M059J (cell line): ENCODE data around the gene PTPN3. TPM values are rescaled to one million over a fixed set of nuclear protein-coding genes. Genes with fewer than 3 reads are reported as not detected.

Experiments used
- DNase-seq: peaks from one replicate; pipeline ENCODE4 v3.0.0-alpha.2; 2012; ENCODE audit warnings: low read depth
- total RNA-seq: library from RNA; depleted of rRNA; stranded (reverse); fragments of >200 nt; shearing (Covaris generic); gene quantifications from 2 replicates; pipeline ENCODE4 v1.2.3, GENCODE V29; 2014

PTPN3 gene
- total RNA-seq, 1 experiment from 2014 or later = 9.9 TPM

DNA sequence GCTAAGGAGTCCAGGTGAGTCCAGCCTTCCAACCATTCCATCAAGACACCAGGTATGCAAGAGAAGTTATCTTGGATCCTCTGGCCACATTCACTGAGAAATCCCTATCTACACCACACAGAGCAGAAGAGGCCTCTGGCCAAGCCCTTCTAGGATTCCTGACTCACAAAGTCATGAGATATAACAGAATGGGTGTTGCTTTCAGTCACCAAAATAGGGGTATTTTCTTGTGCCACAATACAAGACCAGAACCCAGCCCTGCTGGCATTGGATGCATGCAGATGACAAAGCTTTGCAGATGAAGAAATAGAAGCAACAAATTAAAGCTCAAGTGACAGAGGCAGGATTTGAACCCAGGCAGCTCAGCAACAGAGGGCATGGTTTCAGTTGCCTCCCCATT lies 73.5 kb downstream of the PTPN3 start:
- no peak for DNase-seq

DNA sequence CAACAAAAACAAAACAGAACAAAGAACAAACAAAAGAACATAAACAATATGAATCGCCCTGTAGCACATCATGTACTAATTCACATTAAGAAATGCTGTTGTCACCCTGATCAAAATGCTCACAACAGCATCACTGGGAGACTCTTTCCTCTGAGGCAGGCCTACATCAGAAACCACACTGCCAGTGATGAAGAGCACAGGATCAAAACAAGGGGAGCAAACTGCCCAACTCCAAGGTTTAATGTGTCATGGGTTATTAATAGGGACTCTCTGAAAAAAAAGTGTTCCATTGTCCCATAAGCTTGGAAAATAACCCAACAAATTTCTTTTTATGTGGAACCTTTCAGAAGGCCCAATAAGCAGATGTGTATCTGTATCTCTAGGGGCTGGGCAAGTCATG lies 74.2 kb downstream of the PTPN3 start:
- DNase-seq = no peak

DNA sequence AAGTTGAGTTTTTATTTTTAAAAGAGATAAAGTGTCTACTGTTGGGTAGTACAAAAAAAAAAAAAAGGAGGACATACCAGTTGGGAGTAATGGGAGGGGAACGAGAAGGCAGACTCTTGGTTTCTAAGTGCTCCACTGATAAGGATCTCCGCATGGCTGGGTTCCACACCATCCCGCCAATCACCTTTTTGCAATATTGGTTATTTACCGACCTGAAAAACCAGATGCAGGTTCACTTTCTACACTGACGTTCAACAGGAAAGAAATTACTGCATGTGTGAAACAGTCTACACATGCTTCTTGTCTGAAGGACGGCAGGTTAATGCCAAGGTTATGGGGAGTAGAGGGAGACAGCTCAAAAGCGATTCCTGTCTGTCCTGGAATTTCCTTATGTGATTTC lies 75.5 kb downstream of the PTPN3 start:
- DNase-seq = no peak

DNA sequence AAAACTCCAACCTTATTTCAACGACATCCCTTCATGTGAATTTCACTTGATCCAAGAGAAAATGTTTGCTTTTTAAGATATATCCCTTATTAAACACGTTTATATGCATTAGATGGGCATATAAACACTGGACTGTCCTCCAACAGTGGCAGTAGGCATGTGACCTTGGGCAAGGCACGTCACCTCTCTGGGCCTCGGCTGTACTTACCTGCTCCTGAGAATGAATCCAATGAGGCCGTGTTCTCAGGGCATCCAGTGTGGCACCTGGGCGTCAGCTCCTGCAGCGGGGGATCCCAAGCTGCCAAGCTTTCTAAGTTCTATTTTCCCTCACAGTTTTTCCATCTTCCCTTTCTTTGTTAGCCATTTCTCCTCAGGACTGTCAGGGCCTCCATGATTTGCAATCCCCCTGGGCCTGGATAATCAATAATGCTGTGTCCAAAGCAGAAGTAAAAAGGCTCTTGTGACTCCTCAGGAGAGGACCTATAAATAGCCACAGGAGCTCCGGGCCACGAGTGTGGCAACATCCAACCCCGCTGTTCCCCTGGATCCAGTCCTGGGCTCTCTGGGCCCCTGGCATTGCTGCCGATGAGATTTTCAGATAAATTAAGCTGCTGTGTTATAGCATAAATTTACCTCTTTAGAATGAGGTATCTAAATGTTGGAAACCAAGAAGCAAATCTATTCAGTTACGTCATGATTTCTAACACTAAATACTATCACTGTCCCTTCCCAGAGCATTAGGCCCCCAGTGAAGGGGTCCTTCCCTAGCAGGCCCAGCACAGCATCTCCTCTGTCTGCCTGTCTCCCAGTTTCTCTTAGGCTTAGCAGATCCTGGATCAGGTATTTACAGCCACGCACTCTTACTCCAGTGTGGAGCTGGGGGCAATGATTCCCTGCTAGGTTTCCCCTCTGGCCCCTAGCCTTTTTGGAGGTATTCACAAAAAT lies 76.8 kb downstream of the PTPN3 start:
- DNase-seq = no peak

DNA sequence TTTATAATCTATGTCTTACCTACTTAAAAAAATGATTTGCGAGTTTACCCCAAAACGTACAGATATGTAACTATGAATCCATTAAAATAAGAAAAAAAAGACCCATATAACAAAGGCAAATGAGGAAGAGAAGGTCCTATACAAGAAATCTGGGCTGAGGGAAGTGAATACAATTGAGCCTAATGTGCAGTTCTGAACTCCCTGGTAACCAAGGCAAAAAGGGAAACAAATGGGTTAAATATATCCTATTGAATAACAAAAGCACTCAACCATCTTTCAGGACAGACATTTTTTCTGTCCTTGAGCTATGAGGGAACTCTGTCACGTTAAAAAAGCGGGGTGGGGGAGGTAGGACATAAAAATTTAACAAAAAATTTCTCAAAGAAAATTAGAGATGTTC lies 78.6 kb downstream of the PTPN3 start:
- no peak for DNase-seq

DNA sequence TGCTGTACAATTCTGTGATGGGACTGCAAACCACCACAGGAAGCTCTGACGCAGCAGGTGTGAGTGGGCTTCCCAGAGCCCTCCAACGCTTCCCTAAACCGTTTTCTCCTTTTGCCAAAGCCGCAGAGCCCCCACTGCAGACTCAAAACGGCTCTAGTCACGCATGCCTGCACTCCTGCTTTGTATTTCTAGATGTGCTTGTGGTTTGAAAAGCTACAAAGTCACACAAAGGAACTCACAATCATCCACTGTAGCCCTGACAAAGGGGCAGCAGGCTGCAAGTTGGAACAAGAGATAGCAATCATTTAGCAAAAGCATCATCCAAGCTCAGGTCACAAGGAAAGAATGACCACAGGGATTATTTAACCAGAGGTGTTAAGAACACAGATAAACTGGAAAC lies 79.3 kb downstream of the PTPN3 start:
- DNase-seq = no peak

DNA sequence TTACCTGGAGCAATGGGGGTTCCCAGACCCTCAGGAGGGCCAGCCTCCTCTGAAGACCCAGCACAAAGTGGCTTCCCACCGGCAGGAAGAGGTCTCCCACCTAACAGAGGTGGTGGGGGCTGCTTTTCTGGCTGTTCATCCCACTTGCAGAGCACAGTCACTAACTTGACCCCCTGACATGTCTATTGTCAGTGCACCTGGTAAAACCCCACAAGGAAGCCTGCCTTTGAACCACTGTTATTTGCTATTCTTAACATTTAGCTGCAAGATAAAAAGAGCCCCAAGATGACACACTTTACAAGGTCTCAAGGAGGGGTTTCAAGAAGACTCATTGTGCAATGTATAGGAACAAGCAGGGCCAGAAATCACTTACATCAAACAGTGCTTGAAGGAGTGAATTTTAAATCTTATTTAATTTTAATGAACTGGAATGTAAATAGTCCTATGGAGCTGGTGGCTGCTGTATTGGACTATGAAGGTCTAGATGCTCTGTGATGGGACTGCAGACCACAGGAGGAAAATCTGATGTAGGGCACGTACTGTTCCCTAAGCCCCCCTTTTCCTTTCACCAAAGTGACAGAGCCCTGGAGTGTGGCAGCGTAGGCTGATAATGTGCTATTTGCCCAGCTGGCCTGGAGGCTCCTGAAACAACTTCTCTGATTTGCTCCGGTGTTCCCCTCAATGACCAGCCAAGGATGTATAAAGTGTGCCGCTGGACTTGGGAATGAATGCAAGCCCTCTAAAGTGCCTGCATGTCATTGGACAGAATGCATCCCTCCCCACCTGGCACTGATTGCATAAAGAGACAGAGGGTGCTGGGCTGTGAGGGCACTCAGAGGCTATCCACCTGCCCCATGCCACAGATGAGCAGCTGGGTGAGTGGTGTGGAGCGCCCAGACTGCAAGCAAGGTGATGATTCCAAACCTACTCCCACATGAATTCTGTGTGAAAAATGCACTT lies 80.2 kb downstream of the PTPN3 start:
- no peak for DNase-seq

DNA sequence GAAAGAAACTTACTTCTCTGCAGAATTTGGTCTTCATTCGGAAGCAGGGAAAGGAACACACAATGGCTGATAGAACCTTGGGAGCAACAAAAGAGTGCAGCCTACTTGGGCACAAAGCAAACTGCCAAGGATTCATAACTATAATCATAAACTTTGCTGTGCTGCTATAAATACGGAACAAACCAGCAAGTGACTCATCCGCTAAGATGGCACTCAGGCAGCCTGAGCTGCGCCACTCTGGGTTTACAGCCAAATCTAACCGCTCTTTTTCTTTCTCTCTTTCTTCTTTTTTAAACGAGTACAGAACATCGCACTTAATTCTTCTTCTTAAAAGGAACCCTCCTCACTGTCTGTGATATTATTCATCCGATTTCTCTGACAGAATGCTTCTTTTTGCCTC lies 81.1 kb downstream of the PTPN3 start:
- no peak for DNase-seq

DNA sequence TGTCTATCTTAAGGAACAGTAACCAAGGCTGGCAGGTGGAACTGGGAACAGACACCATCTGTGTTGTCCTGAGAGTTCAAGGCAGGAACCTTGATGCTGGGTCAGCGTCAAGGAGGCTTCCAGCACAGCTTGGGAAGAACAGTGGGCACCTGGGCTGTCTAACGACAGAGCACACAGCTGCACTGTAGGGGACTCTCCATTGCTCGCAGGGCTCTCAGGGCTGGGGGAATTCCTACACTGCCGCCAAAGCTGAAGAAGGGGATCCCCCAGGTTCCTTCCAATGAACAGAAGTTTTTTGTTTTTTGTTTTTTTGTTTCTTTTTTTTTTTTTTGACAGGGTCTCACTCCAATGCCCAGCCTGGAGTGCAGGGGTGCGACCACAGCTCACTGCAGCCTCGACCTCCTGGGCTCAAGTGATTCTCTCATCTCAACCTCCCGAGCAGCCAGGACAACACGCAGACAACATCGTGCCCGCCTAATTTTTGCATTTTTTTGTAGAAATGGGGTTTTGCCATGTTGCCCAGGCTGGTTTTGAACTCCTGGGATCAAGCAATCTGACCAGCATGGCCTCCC lies 81.9 kb downstream of the PTPN3 start:
- DNase-seq = no peak

DNA sequence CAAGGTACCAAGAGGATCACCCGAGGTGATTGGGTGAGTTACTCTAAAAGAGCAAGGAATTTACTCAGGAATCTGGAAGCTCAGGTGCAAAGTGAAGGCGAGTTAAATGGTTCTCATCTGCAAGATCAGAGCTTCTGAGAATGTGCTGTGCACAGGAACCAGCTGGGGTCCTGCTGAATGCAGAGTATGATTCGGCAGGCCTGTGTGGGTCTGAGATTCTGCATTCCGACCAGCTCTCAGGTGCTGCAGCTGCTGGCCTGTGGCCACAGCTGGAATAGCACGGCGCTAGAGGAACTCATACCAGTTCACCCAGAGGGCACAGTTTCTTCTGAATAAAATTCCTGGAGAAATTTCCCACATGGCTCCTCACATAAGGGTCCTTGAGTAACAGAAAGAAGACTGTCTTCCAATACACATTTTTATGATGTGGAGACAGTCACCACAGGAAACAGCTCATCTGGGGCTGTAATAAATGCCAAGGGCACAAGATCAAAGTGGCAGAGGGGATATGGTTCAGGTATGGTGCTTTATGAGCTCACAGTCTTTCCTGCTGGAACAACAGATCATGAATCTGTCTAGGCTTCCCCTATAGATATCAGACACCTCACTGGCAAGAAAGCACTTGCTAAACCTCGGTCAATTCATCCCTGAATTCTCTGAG lies 83.9 kb downstream of the PTPN3 start:
- no peak for DNase-seq

DNA sequence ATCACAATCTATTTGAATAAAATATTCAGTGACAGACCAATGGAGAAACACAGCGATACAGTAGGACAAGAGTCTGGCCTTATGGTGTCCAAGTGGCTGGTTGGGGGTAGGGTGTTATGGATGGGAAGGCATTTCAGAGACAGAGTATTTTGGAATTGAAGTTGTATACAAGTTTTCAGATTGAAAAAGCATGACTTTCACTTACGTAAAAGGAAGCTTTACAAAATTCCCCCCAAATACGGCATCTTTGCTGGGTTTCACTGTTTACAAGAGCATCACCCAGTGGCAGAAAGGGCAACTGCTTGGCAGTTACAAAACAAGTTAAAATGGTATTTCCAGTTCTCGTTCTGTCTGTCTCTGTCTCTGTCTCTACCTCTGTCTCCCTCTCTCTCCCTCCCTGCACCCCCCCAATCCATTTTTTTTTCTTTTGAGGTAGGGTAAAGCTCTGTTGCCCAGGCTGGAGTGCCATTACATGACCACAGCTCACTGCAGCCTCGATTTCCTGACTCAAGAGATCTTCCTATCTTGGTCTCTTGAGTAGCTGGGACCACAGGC lies 86.2 kb downstream of the PTPN3 start:
- peak; percentile 12 for DNase-seq

DNA sequence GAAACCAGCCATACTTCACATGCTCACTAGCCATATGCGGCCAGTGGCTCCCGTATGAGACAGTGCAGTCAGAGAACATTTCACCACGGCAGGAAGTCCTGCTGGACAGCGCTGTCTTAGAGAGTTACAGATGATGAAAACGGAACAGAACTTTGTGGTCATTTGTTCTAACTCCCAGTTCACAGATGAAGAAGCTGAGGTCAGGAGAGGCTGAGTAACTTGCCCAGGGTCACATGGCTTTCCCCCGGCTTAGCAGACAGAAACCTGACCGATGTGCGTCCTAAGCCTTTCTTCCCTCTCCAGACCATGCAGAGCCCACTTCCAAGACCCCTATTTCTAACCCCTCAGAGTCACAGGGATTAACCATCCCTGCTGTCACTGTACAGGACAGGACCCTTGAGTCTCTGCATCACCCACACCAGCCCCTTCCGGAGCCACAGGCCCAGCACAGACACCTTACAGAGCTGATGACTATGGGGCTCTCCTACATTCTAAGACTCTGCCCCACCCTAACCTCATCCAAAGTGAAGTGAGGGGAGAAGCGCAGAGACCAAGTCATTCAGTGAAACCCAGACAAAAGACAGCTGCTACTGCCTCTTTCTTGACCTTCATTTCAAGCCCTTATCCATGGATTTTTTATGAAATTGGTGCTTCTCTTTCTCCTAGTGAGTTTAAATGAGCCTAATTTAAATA lies 86.9 kb downstream of the PTPN3 start:
- DNase-seq = no peak

DNA sequence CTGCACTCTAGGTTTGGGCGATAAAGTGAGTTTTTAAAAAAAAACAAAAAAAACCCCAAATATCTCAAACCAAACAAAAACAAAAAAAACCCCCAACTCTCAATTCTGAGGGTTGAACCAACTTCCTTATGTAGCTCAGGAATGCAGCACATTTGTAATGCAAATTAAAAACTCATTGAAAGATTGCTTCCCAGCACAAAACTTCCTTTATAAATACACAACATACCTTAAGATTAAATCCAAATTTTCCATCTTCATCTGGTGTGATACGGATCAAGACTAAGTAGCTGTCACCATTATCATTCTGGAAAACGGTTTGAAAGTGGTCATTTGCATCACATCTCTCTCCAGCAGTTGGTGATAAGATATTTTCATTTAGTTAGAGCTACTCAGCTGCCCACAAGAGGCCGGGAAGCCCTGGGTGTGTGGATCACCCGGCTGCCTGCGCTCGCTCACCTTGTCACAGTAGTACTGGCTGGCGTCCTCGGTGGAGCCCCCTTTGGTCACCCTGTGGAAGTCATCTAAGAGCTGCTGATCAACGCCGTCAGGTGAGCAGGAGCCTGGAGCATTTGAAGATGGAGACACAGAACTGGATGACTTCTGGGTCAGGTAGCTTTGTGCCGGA lies 88.2 kb downstream of the PTPN3 start:
- no peak for DNase-seq

DNA sequence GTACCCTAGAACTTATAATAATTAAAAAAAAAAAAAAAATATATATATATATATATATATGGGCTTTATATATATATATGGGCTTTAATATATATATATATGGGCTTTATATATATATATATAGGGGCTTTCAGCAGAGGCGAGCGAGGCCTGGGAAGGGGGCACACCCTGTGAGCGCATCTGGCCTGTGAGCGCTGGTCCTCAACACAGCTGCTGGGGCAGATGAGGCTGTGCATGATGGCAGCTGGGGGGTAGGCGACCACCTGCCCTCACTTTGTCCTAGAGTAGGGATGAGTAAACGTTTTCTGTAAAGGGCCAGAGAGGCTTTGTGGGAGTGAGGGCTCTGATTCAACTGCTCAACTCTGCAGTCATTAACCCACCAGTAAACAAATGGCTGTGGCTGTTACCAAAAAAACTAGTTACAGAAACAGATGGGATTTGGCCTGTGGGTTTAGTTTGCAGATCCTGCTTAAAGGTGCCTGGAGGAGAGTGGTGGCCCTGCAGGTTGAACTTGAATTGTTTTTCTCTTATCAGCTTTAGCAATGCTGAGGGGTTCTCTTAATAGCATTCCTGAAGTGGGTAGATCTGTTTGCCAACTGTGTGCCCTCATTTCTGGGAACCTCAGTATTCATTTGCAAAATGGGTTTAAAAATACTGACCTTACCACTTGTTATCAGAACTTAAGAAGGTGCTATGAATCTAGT lies 89.2 kb downstream of the PTPN3 start:
- DNase-seq = no peak

DNA sequence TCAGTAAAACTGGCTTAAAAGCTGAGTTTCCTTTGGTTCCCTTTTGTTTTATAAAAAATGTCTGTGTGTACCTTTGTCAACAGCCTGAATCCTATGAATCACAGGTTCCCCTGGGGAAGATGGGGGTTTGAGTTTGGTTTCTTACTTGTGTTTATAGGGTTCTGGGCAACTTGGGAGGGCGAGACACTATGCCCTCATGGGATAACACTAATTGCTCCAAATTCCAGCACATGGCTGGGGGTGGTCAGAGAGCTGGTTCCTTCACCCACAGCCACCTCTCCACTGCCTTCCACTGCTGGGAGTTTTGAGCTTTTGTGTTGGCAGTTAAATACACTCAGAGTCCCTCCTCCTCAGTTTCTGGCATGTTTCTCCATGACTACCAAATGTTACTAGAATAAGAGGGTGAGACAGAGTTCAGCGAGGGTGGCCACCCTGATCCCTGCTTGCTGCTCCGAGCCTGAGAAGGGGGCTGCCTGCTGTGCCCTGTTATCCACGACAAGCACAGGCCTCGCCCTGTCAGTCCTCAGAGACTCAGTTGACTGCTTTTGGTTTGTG lies 94.3 kb downstream of the PTPN3 start:
- peak; percentile 52 for DNase-seq

DNA sequence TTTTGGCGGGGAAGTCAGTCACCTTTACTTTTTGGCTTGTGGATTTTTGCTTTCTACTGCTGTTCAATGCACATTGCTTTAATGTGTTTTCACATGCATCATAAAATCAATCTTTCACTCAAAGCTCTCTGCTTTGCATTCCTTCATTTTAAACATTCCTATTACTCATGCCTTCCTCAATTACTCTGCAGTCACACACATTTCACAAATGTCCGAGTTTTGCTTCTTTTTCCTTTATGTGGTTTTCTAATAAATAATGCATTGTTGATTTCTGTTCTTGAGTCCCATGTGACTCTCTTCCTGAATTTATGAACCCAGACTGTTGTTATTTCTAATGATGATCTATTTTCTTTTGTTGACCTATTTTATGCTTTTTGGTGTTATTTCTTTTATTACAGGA lies 95.0 kb downstream of the PTPN3 start:
- peak; percentile 54 for DNase-seq

DNA sequence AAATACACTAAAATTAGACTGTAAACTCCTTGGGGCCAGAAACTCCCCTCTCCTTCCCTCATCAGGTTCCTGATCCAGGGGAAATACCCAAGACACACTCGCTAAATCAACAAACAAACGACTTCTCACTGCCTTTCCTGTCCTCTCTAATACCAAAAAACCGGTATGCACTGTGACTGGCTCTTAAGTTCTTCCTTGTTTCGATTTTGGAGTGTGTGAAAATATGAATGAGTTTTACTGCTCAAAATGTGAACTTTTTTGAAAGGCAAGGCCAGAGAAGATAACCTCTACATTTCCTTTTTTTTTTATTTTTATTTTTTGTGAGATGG lies 96.2 kb downstream of the PTPN3 start:
- DNase-seq = peak; percentile 10

DNA sequence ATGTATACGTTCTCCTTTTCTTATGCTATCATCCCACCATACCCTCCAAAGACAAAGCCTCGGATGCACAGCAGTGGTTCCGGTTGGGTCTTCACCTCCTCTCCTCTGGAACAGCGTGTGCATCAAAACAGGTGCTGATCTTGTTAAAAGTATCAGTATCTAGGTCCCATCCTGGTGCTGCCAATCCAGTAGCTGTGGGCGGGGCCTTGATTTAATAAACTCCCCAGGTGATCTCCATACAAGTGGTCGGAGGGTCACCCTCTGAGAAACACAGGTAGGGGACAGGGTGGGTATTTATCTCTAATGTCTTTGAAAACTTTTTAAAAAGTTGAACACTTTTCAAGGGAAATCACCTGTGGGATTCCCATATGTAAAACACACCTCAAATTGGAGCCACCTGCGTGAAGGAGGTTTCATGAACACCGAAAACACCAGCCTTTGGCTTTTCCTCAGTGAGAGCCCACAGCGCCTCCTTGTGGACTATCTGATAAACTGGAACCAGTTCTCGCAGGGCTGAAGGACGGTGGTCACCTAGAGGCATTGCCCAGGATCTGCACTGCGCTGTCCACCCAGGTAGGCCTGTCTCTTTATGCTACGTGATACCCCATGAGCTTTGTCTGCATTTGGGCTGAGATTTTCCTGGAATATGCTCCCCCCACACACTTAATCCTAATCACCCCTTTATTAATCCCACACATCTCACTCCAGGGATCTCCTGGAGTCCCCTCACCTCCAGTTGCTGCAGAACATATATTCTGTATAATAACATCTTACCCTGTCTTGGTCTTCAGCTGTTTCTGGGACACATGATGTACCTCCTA lies 96.7 kb downstream of the PTPN3 start:
- DNase-seq = peak; percentile 48
